Common myeloid progenitor, CD34-positive (primary cell): ENCODE data around the gene NOX5.

Experiments used
- CTCF ChIA-PET: fragments of 350-600 bp; sonication (Branson Sonifier 250); formaldehyde crosslinking; loops from one replicate; lab custom pipeline; 2021; ENCODE audit warnings: antibody characterized with exemption; lab: Charles Lee
- POLR2A ChIA-PET: fragments of 350-600 bp; sonication (Branson Sonifier 250); formaldehyde crosslinking; loops from one replicate; lab custom pipeline; 2021; ENCODE audit warnings: antibody characterized with exemption; lab: Charles Lee
- DNase-seq, 3 donors: peaks; one replicate each; pipeline versions ENCODE4 v3.0.0 to v3.0.0-alpha.2; 2013
- H3K27ac ChIP-seq, 2 experiments: 1 replicate in 1 of 2; 2 replicates in 1 of 2; pipeline ENCODE4 v1.7.0; 2013; ENCODE audit warnings: inconsistent platforms in 2 of 2, low read length in 2 of 2, mild to moderate bottlenecking in 2 of 2, low read depth in 1 of 2, moderate library complexity in 1 of 2; ENCODE audit not compliant: severe bottlenecking in 2 of 2, insufficient read depth in 1 of 2, poor library complexity in 1 of 2
- H3K27me3 ChIP-seq, 5 experiments: replicated peaks in 2 of 5; 1 replicate in 3 of 5; 2 replicates in 2 of 5; pipeline versions ENCODE4 v1.6.1 to v1.7.0; 2013; ENCODE audit warnings: low read length in 4 of 5, mild to moderate bottlenecking in 2 of 5, moderate library complexity in 2 of 5, inconsistent platforms in 1 of 5; ENCODE audit not compliant: insufficient read depth in 5 of 5, control insufficient read depth in 4 of 5
- H3K36me3 ChIP-seq, 4 experiments: 1 replicate in 2 of 4; 2 replicates in 2 of 4; pipeline versions ENCODE4 v1.6.1 to v1.7.0; 2013; ENCODE audit warnings: low read length in 3 of 4, control low read depth in 1 of 4, mild to moderate bottlenecking in 1 of 4; ENCODE audit not compliant: control insufficient read depth in 4 of 4, insufficient read depth in 4 of 4
- H3K4me1 ChIP-seq, 4 experiments: 1 replicate in 3 of 4; 2 replicates in 1 of 4; pipeline versions ENCODE4 v1.6.1 to v1.7.1; 2013; ENCODE audit warnings: low read length in 3 of 4, mild to moderate bottlenecking in 3 of 4, control low read depth in 1 of 4, inconsistent platforms in 1 of 4, moderate library complexity in 1 of 4; ENCODE audit not compliant: control insufficient read depth in 4 of 4, insufficient read depth in 4 of 4; ENCODE audit errors: control extremely low read depth in 1 of 4
- H3K4me3 ChIP-seq, 7 experiments: 1 replicate in 4 of 7; 2 replicates in 3 of 7; pipeline versions ENCODE4 v1.5.1 to v1.7.0; 2013; ENCODE audit warnings: mild to moderate bottlenecking in 7 of 7, low read length in 6 of 7, moderate library complexity in 6 of 7, inconsistent platforms in 2 of 7, low read depth in 2 of 7, control low read depth in 1 of 7; ENCODE audit not compliant: insufficient read depth in 4 of 7, control insufficient read depth in 1 of 7; ENCODE audit errors: extremely low read depth in 1 of 7
- H3K9me3 ChIP-seq, 5 experiments: 1 replicate in 4 of 5; 2 replicates in 1 of 5; pipeline versions ENCODE4 v1.6.1 to v1.7.1; 2013; ENCODE audit warnings: low read length in 4 of 5, mild to moderate bottlenecking in 2 of 5, inconsistent platforms in 1 of 5, low read depth in 1 of 5, moderate library complexity in 1 of 5; ENCODE audit not compliant: control insufficient read depth in 4 of 5, insufficient read depth in 2 of 5; ENCODE audit errors: control extremely low read depth in 1 of 5
- WGBS: methylation state at CpG from one replicate; pipeline ENCODE4 v1.1.5; 2013; ENCODE audit not compliant: insufficient coverage; 5-methylcytosine and 5-hydroxymethylcytosine counted together

Gene NOX5

DNA sequence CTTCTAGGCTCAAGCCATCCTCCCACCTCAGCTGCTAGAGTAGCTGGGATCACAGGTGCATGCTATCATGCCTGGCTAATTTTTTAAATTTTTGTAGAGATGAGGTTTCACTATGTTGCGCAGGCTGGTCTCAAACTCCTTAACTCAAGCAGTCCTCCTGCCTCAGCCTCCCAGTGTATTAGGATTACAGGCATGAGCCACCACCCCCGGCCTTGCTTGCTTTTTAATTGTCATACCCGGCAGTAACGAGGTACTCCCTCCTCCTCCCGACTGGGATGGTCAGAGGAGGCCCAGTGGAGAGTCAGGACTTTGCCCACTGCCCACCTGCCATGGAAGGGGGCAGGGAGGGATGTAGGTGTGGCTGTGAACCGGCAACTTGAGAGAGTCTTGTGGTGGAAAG, 4.5 kb downstream of the NOX5 start:
- CTCF ChIA-PET = no interaction called here
- Histone ChIP-seq H3K27ac (no peak overlapping the region), H3K9me3 (no peaks in the 10 kb centered on the region), H3K4me3 (no peak overlapping the region), H3K27me3 (peaks cover 0 to 5% (median 0%) of the 10 kb centered on the region in 5 experiments), H3K36me3 (no peaks in the 10 kb centered on the region), H3K4me1 (no peaks in the 10 kb centered on the region)
- POLR2A ChIA-PET = no interaction called here
- 97% methylated on average over 4 of the region's 6 CpGs for WGBS
- DNase-seq = no peak

GRCh38 chr15:69021895-69022294, 7.4 kb downstream of the NOX5 start:
- H3K9me3 ChIP-seq = no peaks in the 10 kb centered on the region
- no peaks in the 10 kb centered on the region for H3K4me1 ChIP-seq
- CTCF ChIA-PET = interaction anchor here (1.8 kb wide), 1 partner anchor 9 kb away, joined by 8 read pairs; no protein-coding TSS in a partner anchor
- no peak overlapping the region for H3K27ac ChIP-seq
- POLR2A ChIA-PET = no interaction called here
- H3K27me3 ChIP-seq = peaks cover 0 to 5% (median 0%) of the 10 kb centered on the region in 5 experiments
- 100% methylated on average over 2 of the region's 2 CpGs for WGBS
- H3K36me3 ChIP-seq = no peaks in the 10 kb centered on the region
- no peak overlapping the region for H3K4me3 ChIP-seq
- DNase-seq = no peak

- no peak overlapping the region for H3K4me3 ChIP-seq
- DNase-seq = no peak
- no peaks in the 10 kb centered on the region for H3K36me3 ChIP-seq
- peaks cover 0 to 5% (median 0%) of the 10 kb centered on the region in 5 experiments for H3K27me3 ChIP-seq
- 86% methylated on average over 4 of the region's 5 CpGs for WGBS
- CTCF ChIA-PET = interaction anchor here (0.6 kb wide), 1 partner anchor 90 kb away, joined by 3 read pairs; no protein-coding TSS in a partner anchor
- POLR2A ChIA-PET = no interaction called here
- H3K27ac ChIP-seq = no peak overlapping the region
- H3K9me3 ChIP-seq = no peaks in the 10 kb centered on the region
- H3K4me1 ChIP-seq = no peaks in the 10 kb centered on the region
Measured at GRCh38 chr15:69025320-69025719, 10.8 kb downstream of the NOX5 start.

DNA sequence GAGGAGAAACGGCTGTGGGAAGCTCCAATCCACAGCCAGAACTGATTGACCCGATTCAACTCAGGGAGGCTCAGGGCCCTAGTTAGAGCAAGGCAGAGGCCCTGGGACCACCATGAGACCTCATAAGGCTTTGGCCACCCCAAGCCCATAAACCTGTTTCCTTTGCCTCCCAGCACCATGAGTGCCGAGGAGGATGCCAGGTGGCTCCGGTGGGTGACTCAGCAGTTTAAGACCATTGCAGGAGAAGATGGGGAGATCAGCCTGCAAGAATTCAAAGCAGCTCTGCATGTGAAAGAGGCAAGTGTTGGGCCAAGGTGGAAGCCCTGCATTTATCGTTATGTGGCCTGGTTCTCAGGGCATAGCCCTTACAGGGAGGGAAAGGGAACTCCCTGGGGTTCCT, 11.9 kb downstream of the NOX5 start:
- ChIA-PET POLR2A (no interaction called here), CTCF (interaction anchor here (1.0 kb wide), 1 partner anchor 100 kb away, joined by 3 read pairs; no protein-coding TSS in a partner anchor)
- Histone ChIP-seq H3K9me3 (no peaks in the 10 kb centered on the region), H3K27ac (no peak overlapping the region), H3K27me3 (peaks cover 0 to 5% (median 0%) of the 10 kb centered on the region in 5 experiments), H3K4me1 (peaks cover 0 to 2% (median 0%) of the 10 kb centered on the region in 4 experiments), H3K36me3 (no peaks in the 10 kb centered on the region), H3K4me3 (no peak overlapping the region)
- no peak for DNase-seq
- 82% methylated on average over 5 of the region's 5 CpGs for WGBS

GRCh38 chr15:69027976-69028518, 13.6 kb downstream of the NOX5 start:
- no peaks in the 10 kb centered on the region for H3K9me3 ChIP-seq
- WGBS = 100% methylated on average over 8 of the region's 9 CpGs
- H3K4me3 ChIP-seq = no peak overlapping the region
- H3K27ac ChIP-seq = no peak overlapping the region
- CTCF ChIA-PET = no interaction called here
- POLR2A ChIA-PET = no interaction called here
- no peak for DNase-seq
- H3K36me3 ChIP-seq = no peaks in the 10 kb centered on the region
- peaks cover 0 to 9% (median 2%) of the 10 kb centered on the region in 4 experiments for H3K4me1 ChIP-seq
- H3K27me3 ChIP-seq = peaks cover 0 to 5% (median 0%) of the 10 kb centered on the region in 5 experiments

DNA sequence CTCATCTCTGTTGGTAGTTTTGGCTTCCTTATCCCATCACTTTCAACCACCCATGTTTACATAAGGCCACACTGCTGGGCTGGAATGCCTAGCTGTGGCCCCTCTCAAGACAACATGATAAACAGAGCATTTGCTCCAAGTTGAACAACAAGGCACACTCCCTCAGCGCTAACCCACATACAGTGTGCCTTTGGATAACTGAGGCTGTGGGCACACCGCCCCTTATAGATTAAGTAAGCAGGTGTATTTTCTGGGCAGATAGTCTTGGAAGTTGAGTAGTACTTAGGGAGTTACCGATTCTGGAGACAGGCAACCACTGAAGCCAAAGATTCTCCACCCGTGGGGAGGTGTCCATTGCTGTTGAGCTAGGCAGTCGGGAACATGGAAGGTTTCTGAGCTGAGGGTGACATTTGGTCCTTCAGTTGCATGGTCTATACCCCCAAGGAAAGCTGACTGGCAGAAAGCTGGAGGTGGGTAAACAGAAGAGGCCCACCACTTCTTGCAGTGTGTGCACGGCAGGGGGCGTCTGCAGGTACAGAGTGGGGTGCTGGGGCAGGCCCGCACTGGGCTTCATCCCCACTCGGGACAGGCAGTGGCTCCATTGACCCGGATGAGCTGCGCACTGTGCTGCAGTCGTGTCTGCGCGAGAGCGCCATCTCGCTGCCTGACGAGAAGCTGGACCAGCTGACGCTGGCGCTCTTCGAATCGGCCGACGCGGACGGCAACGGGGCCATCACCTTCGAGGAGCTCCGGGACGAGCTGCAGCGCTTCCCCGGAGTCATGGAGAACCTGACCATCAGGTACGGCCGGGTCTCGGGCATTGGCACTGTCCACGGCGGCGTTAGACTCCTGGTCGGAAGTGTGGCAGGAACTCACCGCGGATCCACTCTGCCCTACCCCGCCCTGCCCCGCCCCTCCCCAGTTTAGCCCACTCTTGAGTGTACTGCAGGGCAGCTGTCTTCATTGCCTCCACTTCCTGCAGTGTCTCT, 16.8 kb downstream of the NOX5 start:
- Histone ChIP-seq H3K4me3 (peak overlapping the region; percentile 34 to 80 (median 55)), H3K4me1 (peaks cover 0 to 9% (median 2%) of the 10 kb centered on the region in 4 experiments), H3K27ac (no peak overlapping the region), H3K9me3 (no peaks in the 10 kb centered on the region), H3K36me3 (no peaks in the 10 kb centered on the region), H3K27me3 (peaks cover 0 to 5% (median 0%) of the 10 kb centered on the region in 5 experiments)
- ChIA-PET CTCF (interaction anchor here (0.5 to 1.4 kb wide), 7 partner anchors 8 to 472 kb away, joined by 3 to 8 read pairs (median 4); partner anchors contain the start of gene NOX5), POLR2A (interaction anchor here (0.6 kb wide), 1 partner anchor 1332 kb away, joined by 3 read pairs; no protein-coding TSS in a partner anchor)
- peak; percentile 53 to 70 (median 66) for DNase-seq
- 12% methylated on average over 39 of the region's 42 CpGs for WGBS
